Measurements from ENCODE around the gene YEATS4.
"Not testable (repeated sequence)": the region's sequence is repeated elsewhere in the genome, so short reads cannot be mapped to it uniquely, and the experiment has no call there.

Gene YEATS4

GRCh38 chr12:69359531-69360347 is at the start of gene YEATS4:
YEATS4 (plus strand) TSS chr12:69359743; CDS start chr12:69359973, 230 bp downstream.
- no peak for TF ChIP-seq GATA1 (IDR thresholded peaks at IDR 0.05; ENCODE audit: low read depth, low read length)
- TF ChIP-seq POLR2A (IDR thresholded peaks at IDR 0.05; ENCODE audit: low read length): peak; percentile 90
- DNase-seq: peak; percentile 96 to 97

- no peak for DNase-seq
- TF ChIP-seq POLR2A (IDR thresholded peaks at IDR 0.05; ENCODE audit: low read length) (no peak), GATA1 (IDR thresholded peaks at IDR 0.05; ENCODE audit: low read depth, low read length) (no peak)
Measured at GRCh38 chr12:69313209-69313608, 46.3 kb upstream of the YEATS4 start.

GRCh38 chr12:69316784-69317183 is 42.8 kb upstream of the YEATS4 start:
- DNase-seq: not testable (repeated sequence)

- not testable (repeated sequence) for DNase-seq
Measured at GRCh38 chr12:69317233-69317632, 42.3 kb upstream of the YEATS4 start.

- no peak for TF ChIP-seq GATA1 (IDR thresholded peaks at IDR 0.05; ENCODE audit: low read depth, low read length)
- TF ChIP-seq POLR2A (IDR thresholded peaks at IDR 0.05; ENCODE audit: low read length): no peak
- no peak for DNase-seq
Measured at GRCh38 chr12:69318225-69318624, 41.3 kb upstream of the YEATS4 start.

- TF ChIP-seq POLR2A (IDR thresholded peaks at IDR 0.05; ENCODE audit: low read length): no peak
- no peak for DNase-seq
Measured at GRCh38 chr12:69321351-69321750, 38.2 kb upstream of the YEATS4 start.

GRCh38 chr12:69324797-69325466 is 34.6 kb upstream of the YEATS4 start:
- TF ChIP-seq GATA1 (IDR thresholded peaks at IDR 0.05; ENCODE audit: low read depth, low read length): no peak
- no peak for TF ChIP-seq POLR2A (IDR thresholded peaks at IDR 0.05; ENCODE audit: low read length)
- DNase-seq: no peak

GRCh38 chr12:69328426-69328825 is 31.1 kb upstream of the YEATS4 start:
- TF ChIP-seq POLR2A (IDR thresholded peaks at IDR 0.05; ENCODE audit: low read length) (no peak), GATA1 (IDR thresholded peaks at IDR 0.05; ENCODE audit: low read depth, low read length) (no peak)
- DNase-seq: no peak

- TF ChIP-seq POLR2A (IDR thresholded peaks at IDR 0.05; ENCODE audit: low read length) (no peak), GATA1 (IDR thresholded peaks at IDR 0.05; ENCODE audit: low read depth, low read length) (no peak)
- no peak for DNase-seq
Measured at GRCh38 chr12:69329669-69330428, 29.7 kb upstream of the YEATS4 start.

GRCh38 chr12:69330475-69331473 is 28.8 kb upstream of the YEATS4 start:
- DNase-seq: peak; percentile 48 to 77
- peak; percentile 35 for TF ChIP-seq POLR2A (IDR thresholded peaks at IDR 0.05; ENCODE audit: low read length)
- no peak for TF ChIP-seq GATA1 (IDR thresholded peaks at IDR 0.05; ENCODE audit: low read depth, low read length)

- DNase-seq: no peak
- TF ChIP-seq POLR2A (IDR thresholded peaks at IDR 0.05; ENCODE audit: low read length) (peak; percentile 2), GATA1 (IDR thresholded peaks at IDR 0.05; ENCODE audit: low read depth, low read length) (no peak)
Measured at GRCh38 chr12:69331519-69331908, 28.0 kb upstream of the YEATS4 start.

GRCh38 chr12:69331909-69332684 is 27.4 kb upstream of the YEATS4 start:
- no peak for DNase-seq
- no peak for TF ChIP-seq GATA1 (IDR thresholded peaks at IDR 0.05; ENCODE audit: low read depth, low read length)
- TF ChIP-seq POLR2A (IDR thresholded peaks at IDR 0.05; ENCODE audit: low read length): no peak

All from erythroblast (primary cell).